Liver (tissue), 9 donors: ENCODE measurements around the gene BCS1L. TPM values are rescaled to one million over a fixed set of nuclear protein-coding genes. Genes with fewer than 3 reads are reported as not detected.

Experiments used
- DNase-seq: peaks from one replicate; pipeline ENCODE4 v3.0.0-alpha.2; 2017; ENCODE audit warnings: low spot score
- H3K27ac ChIP-seq, 2 donors: one replicate each; pipeline ENCODE4 v1.7.0; 2013; ENCODE audit warnings: inconsistent platforms in 2 of 2, low read length in 2 of 2, control low read depth in 1 of 2, low read depth in 1 of 2, mild to moderate bottlenecking in 1 of 2
- H3K27me3 ChIP-seq, 4 donors: one replicate each; pipeline versions ENCODE4 v1.6.1 to v1.7.0; 2013; ENCODE audit warnings: low read length in 3 of 4, inconsistent platforms in 1 of 4, mild to moderate bottlenecking in 1 of 4, moderate library complexity in 1 of 4; ENCODE audit not compliant: control insufficient read depth in 4 of 4, insufficient read depth in 4 of 4
- H3K36me3 ChIP-seq, 4 donors: one replicate each; pipeline versions ENCODE4 v1.6.1 to v1.7.0; 2013; ENCODE audit warnings: low read length in 3 of 4, mild to moderate bottlenecking in 3 of 4, low read depth in 1 of 4, moderate library complexity in 1 of 4; ENCODE audit not compliant: control insufficient read depth in 4 of 4, insufficient read depth in 3 of 4
- H3K4me1 ChIP-seq, 4 donors: one replicate each; pipeline versions ENCODE4 v1.6.1 to v1.7.0; 2013; ENCODE audit warnings: low read length in 3 of 4, mild to moderate bottlenecking in 3 of 4, moderate library complexity in 1 of 4; ENCODE audit not compliant: control insufficient read depth in 4 of 4, insufficient read depth in 4 of 4
- H3K4me3 ChIP-seq, 3 donors: one replicate each; pipeline versions ENCODE4 v1.6.1 to v1.7.0; 2013; ENCODE audit warnings: low read length in 3 of 3, control low read depth in 1 of 3, low read depth in 1 of 3, mild to moderate bottlenecking in 1 of 3
- H3K9ac ChIP-seq, 2 donors: one replicate each; pipeline ENCODE4 v1.7.0; 2013; ENCODE audit warnings: low read length in 2 of 2, mild to moderate bottlenecking in 2 of 2, moderate library complexity in 2 of 2, control low read depth in 1 of 2, low read depth in 1 of 2
- H3K9me3 ChIP-seq, 4 donors: one replicate each; pipeline versions ENCODE4 v1.6.1 to v1.7.0; 2013; ENCODE audit warnings: low read length in 3 of 4; ENCODE audit not compliant: control insufficient read depth in 4 of 4
- ATF3 ChIP-seq: IDR thresholded peaks from 2 replicates; pipeline ENCODE4 v1.6.1; 2016; ENCODE audit warnings: antibody characterized with exemption
- CTCF ChIP-seq: fragments of 150-350 bp; IDR thresholded peaks from 2 replicates; pipeline ENCODE4 v1.5.1; 2017; ENCODE audit warnings: improper control_type of control experiment, low read depth, low read length; ENCODE audit not compliant: missing input control
- EGR1 ChIP-seq, 2 donors: IDR thresholded peaks; 2 replicates each; pipeline ENCODE4 v1.6.1; 2016 to 2018; ENCODE audit warnings: antibody characterized with exemption in 2 of 2, low read depth in 2 of 2
- FOXA1 ChIP-seq: IDR thresholded peaks from 2 replicates; pipeline ENCODE4 v1.6.1; 2016; ENCODE audit warnings: antibody characterized with exemption
- FOXA2 ChIP-seq: IDR thresholded peaks from 2 replicates; pipeline ENCODE4 v1.6.1; 2016; ENCODE audit warnings: antibody characterized with exemption
- GABPA ChIP-seq, 2 donors: IDR thresholded peaks in 1 of 2; conservative IDR thresholded peaks in 1 of 2; 2 replicates each; pipeline ENCODE4 v1.6.1; 2016; ENCODE audit warnings: antibody characterized with exemption in 2 of 2, mild to moderate bottlenecking in 1 of 2, moderate library complexity in 1 of 2
- HNF4A ChIP-seq, 2 donors: conservative IDR thresholded peaks; 2 replicates each; pipeline ENCODE4 v1.6.1; 2016; ENCODE audit warnings: antibody characterized with exemption in 2 of 2, mild to moderate bottlenecking in 2 of 2
- HNF4G ChIP-seq: IDR thresholded peaks from 2 replicates; pipeline ENCODE4 v1.6.1; 2016; ENCODE audit warnings: antibody characterized with exemption
- JUND ChIP-seq, 2 donors: IDR thresholded peaks; 2 replicates each; pipeline ENCODE4 v1.6.1; 2016; ENCODE audit warnings: antibody characterized with exemption in 2 of 2
- MAX ChIP-seq: IDR thresholded peaks from 2 replicates; pipeline ENCODE4 v1.6.1; 2016; ENCODE audit warnings: antibody characterized with exemption
- NR2F2 ChIP-seq: IDR thresholded peaks from 2 replicates; pipeline ENCODE4 v1.6.1; 2016; ENCODE audit warnings: antibody characterized with exemption
- RAD21 ChIP-seq, 2 donors: IDR thresholded peaks; 2 replicates each; pipeline ENCODE4 v1.6.1; 2016; ENCODE audit warnings: antibody characterized with exemption in 2 of 2, mild to moderate bottlenecking in 2 of 2
- REST ChIP-seq: IDR thresholded peaks from 2 replicates; pipeline ENCODE4 v1.6.1; 2016; ENCODE audit warnings: antibody characterized with exemption, mild to moderate bottlenecking
- RXRA ChIP-seq, 2 donors: IDR thresholded peaks; 2 replicates each; pipeline ENCODE4 v1.6.1; 2017 to 2018; ENCODE audit warnings: antibody characterized with exemption in 2 of 2, mild to moderate bottlenecking in 1 of 2
- SP1 ChIP-seq: IDR thresholded peaks from 2 replicates; pipeline ENCODE4 v1.6.1; 2018; ENCODE audit warnings: antibody characterized with exemption, mild to moderate bottlenecking
- TAF1 ChIP-seq: conservative IDR thresholded peaks from 2 replicates; pipeline ENCODE4 v1.6.1; 2016; ENCODE audit warnings: antibody characterized with exemption, mild to moderate bottlenecking
- YY1 ChIP-seq: IDR thresholded peaks from 2 replicates; pipeline ENCODE4 v1.6.1; 2016; ENCODE audit warnings: antibody characterized with exemption, mild to moderate bottlenecking
- ZBTB33 ChIP-seq: IDR thresholded peaks from 2 replicates; pipeline ENCODE4 v1.6.1; 2016; ENCODE audit warnings: antibody characterized with exemption
- WGBS: extraction: QIAGEN DNeasy Blood & Tissue Kit; methylation state at CpG from one replicate; pipeline ENCODE4 v1.1.7; 2013; 5-methylcytosine and 5-hydroxymethylcytosine counted together
- polyA plus RNA-seq, 2 donors: library from polyadenylated mRNA; stranded (reverse) in 1 of 2; unstranded in 1 of 2; fragments of 200-250 nt in 1 of 2; fragments of >200 nt in 1 of 2; fragmentation: Nextera tagmentation in 1 of 2; extraction: Ambion mirVana in 1 of 2; gene quantifications; one replicate each; pipeline versions ENCODE4 v1.2.1 to v1.2.3, GENCODE V29; 2013 to 2015
- total RNA-seq, 2 donors: library from RNA; depleted of rRNA; stranded (reverse); fragments of >200 nt; gene quantifications; one replicate each; pipeline ENCODE4 v1.2.3, GENCODE V29; 2014
- donor health status: healthy.
- donor health status: healthy.
- donor health status: healthy.
- donor health status: healthy.
- donor health status: healthy.

The BCS1L gene
- total and polyA plus RNA-seq, 4 donors, result 14.8 to 30.1 (median 25.2) TPM

- no peak for DNase-seq
- Histone ChIP-seq H3K27me3 (no peaks in the 10 kb centered on the region), H3K36me3 (no peaks in the 10 kb centered on the region), H3K4me1 (no peaks in the 10 kb centered on the region), H3K4me3 (no peak overlapping the region), H3K9me3 (no peaks in the 10 kb centered on the region), H3K27ac (no peak overlapping the region), H3K9ac (no peak overlapping the region)
- TF ChIP-seq ATF3 (no peak), REST (no peak), NR2F2 (no peak), FOXA1 (no peak), FOXA2 (no peak), SP1 (no peak), CTCF (no peak), GABPA (IDR thresholded peaks at IDR 0.05 in 1 of 2, conservative IDR thresholded peaks at IDR 0.05 in 1 of 2) (no peak), ZBTB33 (no peak), HNF4G (no peak), JUND (IDR thresholded peaks at IDR 0.05) (no peak), MAX (no peak), YY1 (no peak), RXRA (IDR thresholded peaks at IDR 0.05) (no peak), HNF4A (conservative IDR thresholded peaks at IDR 0.05) (no peak), TAF1 (no peak), EGR1 (IDR thresholded peaks at IDR 0.05; ENCODE audit: low read depth in 2 of 2) (no peak), RAD21 (IDR thresholded peaks at IDR 0.05) (no peak)
- WGBS, result 97% methylated on average over 4 of the region's 4 CpGs
Measured at GRCh38 chr2:218627939-218628338, 31.5 kb upstream of the BCS1L start.

- 81% methylated on average over 4 of the region's 4 CpGs for WGBS
- H3K36me3 ChIP-seq, result peaks cover 3 to 32% (median 14%) of the 10 kb centered on the region in 4 donors
- no peak overlapping the region for H3K9ac ChIP-seq
- DNase-seq, result no peak
- H3K4me3 ChIP-seq, result no peak overlapping the region
- H3K4me1 ChIP-seq, result no peaks in the 10 kb centered on the region
- no peaks in the 10 kb centered on the region for H3K9me3 ChIP-seq
- no peak for TF ChIP-seq NR2F2
- no peak for TF ChIP-seq FOXA1
- no peak for TF ChIP-seq HNF4A (conservative IDR thresholded peaks at IDR 0.05)
- TF ChIP-seq YY1, result no peak
- TF ChIP-seq REST, result no peak
- TF ChIP-seq FOXA2, result no peak
- no peaks in the 10 kb centered on the region for H3K27me3 ChIP-seq
- no peak overlapping the region for H3K27ac ChIP-seq
Measured at GRCh38 chr2:218631837-218632236, 27.6 kb upstream of the BCS1L start.
